NCI-H82 (cell line): ENCODE results near the gene NME2.
A peak's percentile ranks its signal among the peaks of the same experiment; 100 is the strongest.
"Not testable (repeated sequence)": the region's sequence is repeated elsewhere in the genome, so short reads cannot be mapped to it uniquely, and the experiment has no call there.

ENCODE experiments used
- DNase-seq: peaks from one replicate; lab custom pipeline; 2025; lab: John Stamatoyannopoulos, UW

Gene NME2

GRCh38 chr17:51153210-51154072, 12.8 kb upstream of the NME2 start, which contains the start of gene NME1:
Gene NME1, plus strand, starts transcription at chr17:51153559. Its CDS starts 2,096 bp downstream, at chr17:51155655.
- DNase-seq, result peak; percentile 100

GRCh38 chr17:51154176-51154575, 12.0 kb upstream of the NME2 start:
- DNase-seq, result peak; percentile 63

DNA sequence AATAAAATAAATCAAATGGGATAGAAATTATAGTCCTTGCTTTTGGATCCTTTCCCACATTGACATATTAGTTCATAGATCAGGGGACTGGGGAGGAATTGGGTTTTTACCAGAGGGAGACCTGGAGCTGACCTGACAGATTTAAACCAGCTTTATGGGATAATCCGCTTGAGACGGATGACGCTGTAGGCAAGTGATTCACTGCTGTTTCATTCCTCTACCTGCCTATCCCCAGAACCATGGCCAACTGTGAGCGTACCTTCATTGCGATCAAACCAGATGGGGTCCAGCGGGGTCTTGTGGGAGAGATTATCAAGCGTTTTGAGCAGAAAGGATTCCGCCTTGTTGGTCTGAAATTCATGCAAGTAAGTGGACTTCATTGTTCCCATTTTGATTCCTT, 10.8 kb upstream of the NME2 start:
- peak; percentile 93 for DNase-seq

- DNase-seq, result no peak
Measured at GRCh38 chr17:51159604-51160003, 6.6 kb upstream of the NME2 start.

- no peak for DNase-seq
Measured at GRCh38 chr17:51161541-51161940, 4.7 kb upstream of the NME2 start.

- peak; percentile 83 for DNase-seq
Measured at GRCh38 chr17:51164911-51165679, 1.1 kb upstream of the NME2 start.

DNA sequence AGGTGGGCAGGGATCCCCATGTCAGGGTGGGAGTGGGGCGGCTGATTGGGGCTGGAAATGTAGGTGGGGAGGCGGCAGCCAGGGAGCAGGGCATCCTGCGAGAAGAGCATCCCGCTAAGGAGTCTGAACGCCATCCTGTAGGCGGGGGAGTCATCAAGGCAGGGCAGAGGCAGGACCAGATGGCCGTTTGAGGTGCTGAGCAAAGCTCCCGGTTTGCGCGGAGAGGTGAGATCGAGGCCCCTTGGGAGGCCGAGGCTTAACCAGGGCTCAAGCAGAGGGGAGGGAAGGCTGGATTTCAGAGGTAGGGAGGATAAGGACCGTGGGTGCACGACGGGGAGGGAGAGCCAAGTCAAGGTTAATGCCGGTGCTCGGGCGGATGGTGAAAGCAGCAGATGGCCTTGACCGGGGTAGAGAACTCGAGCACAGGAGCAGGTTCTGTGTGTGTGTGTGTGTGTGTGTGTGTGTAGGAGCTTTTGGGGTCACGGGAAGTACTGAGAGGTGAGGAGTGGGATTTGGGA, 472 bp upstream of the NME2 start:
- DNase-seq, result peak; percentile 97

- DNase-seq, result peak; percentile 84
Measured at GRCh38 chr17:51166987-51167931, 1.0 kb downstream of the NME2 start.

DNA sequence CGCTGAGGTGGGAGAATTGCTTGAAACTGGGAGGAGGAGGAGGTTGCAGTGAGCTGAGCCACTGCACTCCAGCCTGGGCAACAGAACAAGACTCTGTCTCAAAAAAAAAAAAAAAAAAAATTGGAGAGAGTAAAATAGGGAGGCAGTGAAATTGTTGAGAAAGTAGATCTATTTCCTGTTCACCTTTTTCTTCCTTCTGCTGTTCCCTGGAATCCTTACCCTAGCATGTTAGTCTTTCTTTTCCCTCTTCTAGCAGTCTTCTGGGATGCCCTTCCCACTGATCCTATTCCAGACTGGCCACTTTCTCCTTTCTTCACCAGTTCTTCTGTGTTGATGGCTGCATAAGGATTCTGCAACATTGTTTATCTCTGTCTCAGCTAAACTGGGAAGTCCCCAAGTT, 3.1 kb downstream of the NME2 start:
- no peak for DNase-seq

- DNase-seq, result no peak
Measured at GRCh38 chr17:51170736-51171135, 4.5 kb downstream of the NME2 start.

DNA sequence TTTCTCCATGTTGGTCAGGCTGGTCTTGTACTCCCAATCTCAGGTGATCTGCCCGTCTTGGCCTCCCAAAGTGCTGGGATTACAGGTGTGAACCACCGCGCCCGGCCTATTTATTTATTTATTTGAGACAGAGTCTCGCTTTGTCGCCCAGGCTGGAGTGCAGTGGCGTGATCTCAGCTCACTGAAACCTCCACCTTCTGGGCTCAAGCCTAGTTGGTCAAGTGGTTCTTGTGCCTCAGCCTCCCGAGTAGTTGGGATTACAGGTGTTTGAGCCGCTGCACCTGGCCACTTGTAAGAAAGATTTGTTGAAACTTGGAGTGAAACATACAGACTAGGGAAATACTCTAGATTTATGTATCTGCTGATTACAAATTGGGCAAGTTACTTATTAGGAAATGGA, 5.8 kb downstream of the NME2 start:
- DNase-seq, result not testable (repeated sequence)

GRCh38 chr17:51180486-51180885, 14.3 kb downstream of the NME2 start:
- peak; percentile 82 for DNase-seq

GRCh38 chr17:51184124-51184523, 17.9 kb downstream of the NME2 start:
- no peak for DNase-seq

DNA sequence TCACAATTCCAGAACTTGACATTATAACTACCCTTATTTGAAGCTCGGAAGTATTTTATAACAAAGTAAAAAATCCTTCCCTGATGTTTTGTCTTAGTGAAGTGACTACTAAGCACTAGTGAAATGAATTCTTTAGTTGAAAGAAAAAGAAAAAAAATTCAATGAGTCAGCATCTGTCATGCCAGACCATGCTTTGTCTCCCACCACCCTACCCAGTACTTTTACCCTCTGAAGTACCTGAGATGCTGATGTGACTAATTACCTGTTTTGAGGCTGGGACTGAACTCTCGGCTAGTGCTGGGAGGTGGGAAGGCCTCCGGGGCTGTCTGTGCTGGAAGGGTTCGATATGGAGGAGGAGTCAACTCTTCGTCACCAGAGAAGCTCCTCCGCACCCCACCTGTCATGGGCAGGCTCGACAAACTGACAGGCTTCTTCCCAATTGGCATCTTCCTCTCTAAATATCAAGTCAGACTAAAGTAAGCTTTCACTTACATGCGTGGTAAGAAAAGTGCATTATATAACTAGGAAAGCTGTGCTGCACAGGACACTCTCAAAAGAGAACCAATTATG, 19.6 kb downstream of the NME2 start:
- DNase-seq, result no peak

- no peak for DNase-seq
Measured at GRCh38 chr17:51188271-51188833, 22.1 kb downstream of the NME2 start.

- no peak for DNase-seq
Measured at GRCh38 chr17:51189162-51189561, 23.0 kb downstream of the NME2 start.

DNA sequence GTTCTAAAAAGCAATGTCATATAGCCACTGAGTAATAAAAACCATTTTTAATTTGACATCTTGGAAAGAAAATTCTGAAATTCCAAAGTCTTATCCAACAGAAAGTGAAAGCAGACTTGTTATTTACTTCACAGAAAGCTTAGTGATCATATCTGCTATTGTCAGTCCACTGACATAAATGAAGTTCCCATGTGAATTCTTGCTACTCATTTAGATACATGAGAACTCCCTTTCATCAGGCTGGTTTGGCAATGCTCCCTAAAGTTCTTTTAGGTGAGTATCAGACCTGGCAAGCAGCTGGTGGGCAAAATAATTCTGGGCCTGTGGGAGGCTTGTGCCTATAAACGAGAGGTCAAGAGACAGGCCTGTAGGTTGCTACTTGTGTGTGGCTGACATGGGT, 23.4 kb downstream of the NME2 start:
- no peak for DNase-seq

DNA sequence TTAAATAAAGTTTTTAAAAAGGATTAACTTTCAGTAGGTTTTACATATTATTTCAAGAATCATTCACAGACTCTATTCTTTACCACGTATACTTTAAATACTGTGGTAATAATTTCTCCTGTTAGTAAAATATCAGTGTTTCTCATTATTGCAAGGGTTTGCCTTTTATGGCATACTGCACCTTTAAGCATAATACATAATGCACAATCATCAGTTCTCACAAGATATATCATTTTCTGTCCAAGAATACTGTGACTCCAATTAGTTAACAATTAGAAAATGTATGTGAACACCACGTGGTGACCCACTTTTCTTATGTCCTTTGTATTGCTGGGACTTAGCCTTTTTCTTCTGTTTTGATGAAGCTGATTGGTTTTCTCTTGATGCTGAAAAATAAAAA, 25.7 kb downstream of the NME2 start:
- no peak for DNase-seq

- DNase-seq, result no peak
Measured at GRCh38 chr17:51197754-51198153, 31.5 kb downstream of the NME2 start.

DNA sequence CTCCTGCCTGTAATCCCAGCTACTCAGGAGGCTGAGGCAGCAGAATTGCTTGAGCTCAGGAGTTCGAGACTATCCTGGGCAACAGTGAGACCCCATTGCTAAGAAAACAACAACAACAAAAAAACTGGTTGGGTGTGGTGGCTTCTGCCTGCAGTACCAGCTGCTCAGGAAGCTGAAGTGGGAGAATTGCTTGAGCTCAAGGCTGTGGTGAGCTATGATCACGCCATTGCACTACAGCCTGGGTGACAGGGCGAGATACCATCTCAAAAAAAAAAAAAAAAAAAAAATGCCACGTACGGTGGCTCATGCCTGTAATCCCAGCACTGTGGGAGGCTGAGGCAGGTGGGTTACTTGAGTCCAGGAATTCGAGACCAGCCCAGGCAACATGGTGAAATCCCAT, 34.1 kb downstream of the NME2 start:
- no peak for DNase-seq

DNA sequence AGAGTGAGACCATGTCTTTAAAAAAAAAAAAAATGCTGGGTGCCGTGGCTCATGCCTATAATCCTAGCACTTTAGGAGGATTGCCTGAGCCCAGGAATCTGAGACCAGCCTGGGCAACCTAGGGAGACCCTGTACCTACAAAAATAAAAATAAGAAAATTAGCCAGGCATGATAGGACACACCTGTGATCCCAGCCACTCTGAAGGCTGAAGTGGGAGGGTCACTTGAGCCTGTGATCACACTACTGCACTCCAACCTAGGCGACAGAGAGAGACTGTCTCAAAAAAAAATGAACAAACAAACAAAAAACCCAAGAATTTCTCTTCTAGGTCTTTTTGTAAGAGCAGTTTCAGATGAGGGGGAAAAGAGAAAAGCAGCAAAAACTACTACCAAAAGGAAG, 34.6 kb downstream of the NME2 start:
- DNase-seq, result no peak
